Measurements from ENCODE around the gene CGN.

The CGN gene

GRCh38 chr1:151578941-151579340 lies 67.8 kb downstream of the CGN start:
- H3K4me3 ChIP-seq (ENCODE audit: control insufficient read depth, low read depth, low read length), result no peak overlapping the region
- DNase-seq (ENCODE audit: low read depth), result no peak
- no peak for TF ChIP-seq CTCF (conservative IDR thresholded peaks at IDR 0.05; ENCODE audit: control insufficient read depth, insufficient read depth, low read depth, low read length)

GRCh38 chr1:151579436-151580225 lies 68.4 kb downstream of the CGN start:
- DNase-seq (ENCODE audit: low read depth), result peak; percentile 67
- no peak overlapping the region for H3K4me3 ChIP-seq (ENCODE audit: control insufficient read depth, low read depth, low read length)
- no peak for TF ChIP-seq CTCF (conservative IDR thresholded peaks at IDR 0.05; ENCODE audit: control insufficient read depth, insufficient read depth, low read depth, low read length)

- no peak for TF ChIP-seq CTCF (conservative IDR thresholded peaks at IDR 0.05; ENCODE audit: control insufficient read depth, insufficient read depth, low read depth, low read length)
- no peak for DNase-seq (ENCODE audit: low read depth)
- no peak overlapping the region for H3K4me3 ChIP-seq (ENCODE audit: control insufficient read depth, low read depth, low read length)
Observed at GRCh38 chr1:151581451-151581850, 70.3 kb downstream of the CGN start.

- no peak for TF ChIP-seq CTCF (conservative IDR thresholded peaks at IDR 0.05; ENCODE audit: control insufficient read depth, insufficient read depth, low read depth, low read length)
- no peak for DNase-seq (ENCODE audit: low read depth)
- no peak overlapping the region for H3K4me3 ChIP-seq (ENCODE audit: control insufficient read depth, low read depth, low read length)
Observed at GRCh38 chr1:151581921-151582320, 70.7 kb downstream of the CGN start.

GRCh38 chr1:151583796-151584195 lies 72.6 kb downstream of the CGN start:
- DNase-seq (ENCODE audit: low read depth), result no peak
- H3K4me3 ChIP-seq (ENCODE audit: control insufficient read depth, low read depth, low read length), result no peak overlapping the region
- TF ChIP-seq CTCF (conservative IDR thresholded peaks at IDR 0.05; ENCODE audit: control insufficient read depth, insufficient read depth, low read depth, low read length), result no peak

- no peak overlapping the region for H3K4me3 ChIP-seq (ENCODE audit: control insufficient read depth, low read depth, low read length)
- TF ChIP-seq CTCF (conservative IDR thresholded peaks at IDR 0.05; ENCODE audit: control insufficient read depth, insufficient read depth, low read depth, low read length), result no peak
- DNase-seq (ENCODE audit: low read depth), result no peak
Observed at GRCh38 chr1:151584278-151584677, 73.1 kb downstream of the CGN start.
